HG02588 (cell line): ENCODE data around the gene PIP4P1.

Experiments used
- ATAC-seq: cut with Tn5 transposase; IDR thresholded peaks from one replicate; pipeline ENCODE4 v1.9.1; 2021; ENCODE audit warnings: mild to moderate bottlenecking, moderate library complexity; ENCODE audit not compliant: unreplicated experiment

The PIP4P1 gene

GRCh38 chr14:20438664-20439063, 22.6 kb downstream of the PIP4P1 start:
- ATAC-seq: no peak

DNA sequence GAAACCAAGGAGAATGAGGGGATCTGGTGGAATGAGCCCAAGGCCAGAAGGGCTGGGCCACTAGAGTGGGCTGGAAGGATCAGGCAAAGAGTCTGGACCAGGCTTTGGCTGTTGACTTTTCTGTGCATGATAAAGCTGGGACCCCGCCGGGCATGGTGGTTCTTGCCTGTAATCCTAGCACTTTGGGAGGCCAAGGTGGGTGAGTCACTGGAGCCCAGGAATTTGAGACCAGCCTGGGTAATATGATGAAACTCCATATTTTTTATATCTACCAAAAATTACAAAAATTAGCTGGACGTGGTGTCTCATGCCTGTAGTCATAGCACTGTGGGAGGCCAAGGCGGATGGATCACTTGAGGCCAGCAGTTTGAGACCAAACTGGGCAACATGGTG, 24.9 kb downstream of the PIP4P1 start:
- no peak for ATAC-seq

DNA sequence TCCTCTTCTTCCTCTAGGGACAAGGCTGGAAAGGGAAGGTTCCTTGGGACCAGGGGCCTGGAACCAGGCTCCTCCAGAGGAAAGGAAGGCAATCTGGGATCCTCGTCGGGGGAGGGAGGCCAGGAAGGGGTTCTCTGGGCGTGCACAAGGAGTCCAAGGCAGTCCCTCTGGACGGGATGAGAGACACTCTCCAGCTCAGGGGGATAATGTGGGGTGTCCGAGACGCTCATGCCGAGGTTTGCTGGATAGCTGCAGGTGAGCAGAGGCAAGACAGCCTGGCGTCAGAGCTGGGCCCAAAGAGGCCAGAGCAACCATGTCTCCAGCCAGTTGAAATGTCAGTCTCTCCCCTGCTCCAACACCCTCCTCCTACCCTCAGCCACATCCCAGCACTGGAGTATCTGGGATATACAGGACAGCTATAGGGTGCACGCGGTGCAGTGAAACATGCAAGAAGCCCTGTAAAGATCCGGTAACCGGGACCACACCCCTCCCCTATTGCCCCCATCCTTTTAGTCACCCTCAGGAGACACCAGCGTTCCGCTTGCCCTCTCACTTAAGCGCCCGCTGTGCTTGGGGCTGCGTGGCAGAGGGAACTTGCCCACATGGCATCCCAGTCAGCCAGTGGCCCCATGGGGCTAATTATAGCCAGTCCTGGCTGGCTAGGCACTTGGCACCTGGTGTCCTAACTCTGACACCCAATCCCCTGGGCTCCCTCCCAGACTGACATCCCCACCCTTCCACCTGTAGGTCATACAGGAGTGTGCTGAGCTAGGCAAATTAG, 25.5 kb downstream of the PIP4P1 start, which contains the start of gene KLHL33:
Gene KLHL33 (minus strand): TSS at position 585 of the 781 bp plus-strand sequence. CDS start 355 bp downstream, at position 230.
- no peak for ATAC-seq

DNA sequence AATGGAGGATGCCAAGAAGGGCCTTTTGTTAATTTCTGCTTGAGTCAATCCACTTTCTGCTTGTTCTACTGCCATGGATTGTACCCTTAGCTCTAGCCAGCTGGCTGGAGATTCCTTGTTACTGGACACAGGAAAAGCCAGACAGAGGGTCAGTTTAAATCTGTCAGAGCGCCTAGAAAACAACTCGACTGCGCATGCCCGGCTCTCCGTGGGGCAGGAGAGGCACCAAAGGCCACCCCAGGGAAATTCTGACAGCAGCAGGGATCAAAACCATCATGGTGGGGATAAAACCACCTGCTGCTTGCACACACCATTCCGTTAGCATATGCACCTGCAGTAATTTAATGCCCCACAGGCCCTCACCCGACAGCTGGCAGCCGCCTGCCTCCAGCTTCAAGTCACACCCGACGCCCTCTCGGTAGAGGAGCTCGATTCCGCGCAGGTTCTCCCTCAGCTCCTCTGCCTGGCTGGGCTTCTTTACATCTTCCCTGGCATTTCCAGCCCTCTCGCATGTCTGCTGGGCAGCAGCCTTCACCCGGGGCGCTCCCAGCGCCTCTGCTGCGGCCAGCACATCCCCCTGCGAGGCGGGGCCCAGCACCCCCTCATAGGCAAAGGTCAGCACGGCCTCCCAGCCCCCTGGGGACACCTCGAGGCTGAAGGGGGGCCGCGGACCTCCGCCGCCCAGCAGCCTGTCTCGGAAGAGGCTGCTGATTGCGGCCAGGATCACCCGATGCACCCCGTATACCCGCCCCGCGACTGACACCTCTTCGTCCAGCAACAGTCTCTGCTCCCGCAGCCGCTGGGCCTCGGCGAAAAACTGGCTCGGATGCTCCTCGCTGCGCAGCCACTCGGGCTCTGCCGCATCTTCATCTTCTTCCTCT, 26.3 kb downstream of the PIP4P1 start:
- ATAC-seq: no peak

DNA sequence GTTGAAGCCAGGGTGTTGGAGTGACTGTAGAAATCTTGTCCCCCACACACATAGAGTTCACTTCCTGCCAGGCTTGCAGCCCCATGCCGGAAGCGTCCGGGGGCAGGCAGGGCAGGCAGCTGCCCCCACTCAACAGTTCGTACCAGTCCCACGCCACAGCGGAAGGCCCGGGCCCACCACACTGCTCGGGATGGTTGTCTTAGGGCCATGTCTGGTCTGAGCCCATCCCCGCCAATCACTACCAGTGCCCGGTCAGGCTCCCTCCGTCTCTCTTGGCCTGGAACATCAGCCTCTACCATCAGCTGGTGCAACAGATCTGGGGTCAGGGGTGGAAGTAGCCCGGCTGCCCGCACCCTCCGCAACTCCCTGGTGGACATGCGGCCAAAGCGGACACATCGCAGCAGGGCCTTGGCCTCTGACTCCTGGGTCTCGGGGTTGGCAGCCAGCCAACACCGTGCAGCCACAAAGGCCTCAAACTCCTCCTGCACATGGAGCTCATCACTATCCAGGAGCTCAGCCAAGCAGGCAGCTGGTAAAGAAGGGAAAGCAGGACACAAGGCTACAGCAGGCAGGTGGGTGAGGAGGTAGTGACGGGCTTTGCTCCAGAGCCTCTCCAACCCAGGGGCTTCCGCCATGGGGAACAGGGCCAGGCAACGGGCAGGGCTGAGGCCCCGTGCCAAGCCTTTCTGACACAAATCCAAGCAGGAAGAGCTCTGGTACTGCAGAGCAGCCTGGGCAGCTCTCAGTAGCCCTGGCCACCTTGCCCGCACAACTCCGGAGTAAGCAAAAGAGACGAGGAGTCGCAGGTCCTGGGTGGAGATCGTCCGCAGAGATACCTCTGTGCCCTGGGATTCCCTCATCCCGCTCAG, 31.2 kb downstream of the PIP4P1 start:
- no peak for ATAC-seq

DNA sequence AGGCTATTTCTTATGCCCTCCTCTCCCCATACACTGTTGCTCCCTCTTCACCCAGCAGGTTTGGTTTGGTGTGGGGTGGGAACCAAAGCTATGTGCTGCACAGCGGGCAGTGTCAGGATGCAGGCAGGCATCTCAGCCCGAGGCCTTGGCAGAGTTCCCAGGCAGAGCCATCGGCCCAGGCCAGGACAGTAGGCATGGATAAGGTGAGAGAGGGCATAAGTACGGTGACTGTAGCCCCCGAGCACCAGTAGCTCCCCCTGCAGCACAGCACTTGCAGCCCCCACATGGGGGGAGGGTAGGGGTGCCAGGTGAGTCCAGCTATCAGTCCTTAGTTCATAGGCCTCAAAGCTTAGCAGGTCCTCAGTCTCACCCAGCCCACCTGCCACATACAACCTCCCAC, 32.4 kb downstream of the PIP4P1 start:
- ATAC-seq: no peak

DNA sequence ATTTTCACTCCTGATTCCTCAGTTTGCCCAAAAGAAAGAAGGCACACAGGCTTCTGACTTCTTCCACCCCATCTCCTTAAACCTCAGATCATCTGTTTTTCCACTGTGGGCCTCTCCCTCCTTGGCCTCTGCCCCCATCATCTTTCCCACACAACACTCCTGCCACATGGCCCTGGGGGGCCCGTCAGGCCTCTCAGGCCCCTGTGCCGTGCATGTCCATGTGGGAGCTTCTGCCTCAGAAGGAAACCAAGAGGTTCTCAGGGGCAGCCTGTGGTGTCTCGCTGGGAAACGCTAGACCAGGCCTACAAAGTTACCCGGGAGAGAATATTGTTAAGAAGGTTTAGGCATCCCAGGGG, 33.2 kb downstream of the PIP4P1 start:
- peak; percentile 27 for ATAC-seq

DNA sequence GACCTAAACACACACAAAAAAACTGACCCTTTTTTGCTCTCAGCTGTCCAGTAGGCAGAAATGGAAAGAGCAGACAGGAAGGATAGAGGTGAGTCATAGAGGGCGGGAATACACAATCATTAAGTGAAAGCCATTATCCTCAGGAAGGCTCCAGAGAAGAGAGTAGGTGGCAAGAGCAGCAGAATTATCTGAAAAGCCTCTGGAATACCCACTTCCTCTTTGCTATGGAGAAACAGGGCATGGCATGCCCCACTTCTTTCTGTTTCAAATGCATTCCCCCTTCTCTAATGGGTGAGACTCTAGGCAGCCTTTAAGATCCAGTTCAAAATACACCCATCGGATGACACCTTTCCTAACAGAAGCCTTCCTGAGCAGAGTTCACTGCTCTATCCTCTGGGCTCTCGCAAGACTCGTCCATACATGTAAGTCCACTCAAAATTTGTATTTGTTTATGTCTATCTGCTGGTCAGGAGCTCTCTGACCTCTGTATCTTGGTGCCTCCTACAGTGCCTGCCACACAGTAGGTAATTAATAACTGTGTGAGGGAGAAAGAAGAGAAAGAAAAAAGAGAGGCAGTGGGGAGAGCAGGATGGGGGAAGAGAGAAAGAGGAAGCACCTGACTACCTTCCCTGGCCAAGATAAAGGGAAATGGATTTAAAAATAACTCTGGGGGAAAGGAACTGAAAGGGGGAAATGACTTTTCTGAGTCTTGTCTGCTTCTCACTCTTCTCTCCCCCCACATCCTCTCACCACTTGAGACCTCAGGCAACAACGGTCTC, 33.8 kb downstream of the PIP4P1 start:
- peak; percentile 71 for ATAC-seq

DNA sequence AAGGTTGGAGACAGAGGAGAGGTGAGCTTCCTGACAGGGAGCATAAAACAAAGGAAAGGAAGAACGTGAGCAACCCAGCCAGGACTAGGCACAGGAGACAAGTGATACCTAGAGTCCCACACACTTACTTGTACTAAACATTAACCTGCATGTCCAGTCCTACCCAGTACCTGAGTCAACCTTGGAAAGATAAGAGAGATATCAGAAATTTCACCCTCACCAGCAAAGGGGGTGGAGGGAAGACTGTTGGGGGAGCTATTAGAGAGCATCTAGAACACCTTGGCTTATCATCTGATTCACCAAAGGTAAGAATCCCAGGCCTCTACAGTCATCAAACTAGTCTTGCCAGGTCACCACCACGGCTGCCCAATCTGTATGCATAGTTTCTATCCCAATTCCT, 36.4 kb downstream of the PIP4P1 start:
- ATAC-seq: no peak

GRCh38 chr14:20422886-20423285, 38.3 kb downstream of the PIP4P1 start:
- ATAC-seq: no peak

DNA sequence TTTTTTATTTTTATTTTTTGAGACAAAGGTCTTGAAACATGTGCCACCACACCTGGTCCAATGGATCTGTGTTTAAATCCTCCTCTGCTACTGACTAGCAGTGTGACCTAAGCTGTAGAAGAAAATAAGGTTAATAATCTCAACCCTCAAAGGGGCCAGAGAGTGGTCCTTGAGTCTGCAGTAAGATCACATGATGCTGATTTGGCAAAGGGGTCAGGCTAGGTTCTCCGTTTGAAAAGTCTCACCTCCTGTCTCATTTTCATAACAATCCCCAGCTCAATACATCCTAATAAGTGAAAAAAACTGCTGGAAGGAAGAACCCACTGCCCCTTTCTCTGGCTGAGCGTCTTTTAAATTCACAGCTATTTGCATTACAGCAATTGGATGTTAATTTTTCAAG, 40.0 kb downstream of the PIP4P1 start:
- ATAC-seq: no peak

GRCh38 chr14:20419419-20419818, 41.8 kb downstream of the PIP4P1 start:
- no peak for ATAC-seq

DNA sequence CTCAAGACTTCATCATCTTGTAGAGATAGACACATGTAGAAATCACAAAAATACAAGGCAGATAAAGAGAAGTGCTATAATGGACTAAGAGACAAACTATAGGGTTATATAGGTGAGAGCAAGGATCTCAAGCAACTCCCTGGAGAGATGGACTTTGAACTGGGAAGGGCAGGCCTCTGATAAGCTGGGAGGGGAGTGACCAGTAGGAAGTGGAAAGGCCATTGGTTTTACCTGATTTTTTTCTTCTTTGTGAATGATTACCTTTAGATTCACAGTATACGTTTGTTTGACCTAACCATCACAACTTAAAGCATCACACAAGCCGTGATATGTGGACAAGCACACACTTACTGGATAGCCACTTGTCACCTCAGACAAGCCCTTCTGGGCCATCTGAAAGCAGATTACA, 42.7 kb downstream of the PIP4P1 start:
- no peak for ATAC-seq

- ATAC-seq: no peak
These were observed 43.7 kb downstream of the PIP4P1 start for GRCh38 chr14:20417250-20418186.

GRCh38 chr14:20416223-20416622, 45.0 kb downstream of the PIP4P1 start:
- ATAC-seq: no peak

DNA sequence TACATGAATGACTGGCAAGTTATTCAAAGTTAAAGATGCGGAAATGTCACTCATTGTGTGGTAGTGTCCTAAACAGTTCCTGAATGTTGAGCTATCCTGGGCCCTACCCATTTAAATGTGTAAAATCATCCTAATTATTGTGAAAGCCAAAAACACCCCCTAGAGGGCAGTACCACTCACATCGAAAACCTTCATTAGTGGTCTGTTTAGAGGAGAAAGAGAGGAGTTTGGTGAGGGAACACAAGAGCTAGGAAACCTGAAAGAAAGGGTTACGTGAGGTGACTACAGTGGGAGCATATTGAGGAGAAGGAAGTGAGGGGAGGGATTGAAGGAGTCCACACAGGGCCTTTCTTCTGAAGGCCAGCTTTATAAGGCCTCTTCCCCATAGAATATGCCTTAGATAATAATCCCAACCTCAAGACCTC, 45.4 kb downstream of the PIP4P1 start:
- no peak for ATAC-seq

GRCh38 chr14:20413744-20414082, 47.5 kb downstream of the PIP4P1 start:
- no peak for ATAC-seq

GRCh38 chr14:20412876-20413743, 48.1 kb downstream of the PIP4P1 start, which contains the start of gene TEP1:
TSS of gene TEP1 (minus strand) at chr14:20413501. CDS start at chr14:20408439, 5,062 bp downstream.
- peak; percentile 76 for ATAC-seq
